ENCODE results near the gene SEPTIN8. TPM values are rescaled to one million over a fixed set of nuclear protein-coding genes. Genes with fewer than 3 reads are reported as not detected.

SEPTIN8 gene
- total RNA-seq, 1 donor from 2014 or later: 127 TPM

DNA sequence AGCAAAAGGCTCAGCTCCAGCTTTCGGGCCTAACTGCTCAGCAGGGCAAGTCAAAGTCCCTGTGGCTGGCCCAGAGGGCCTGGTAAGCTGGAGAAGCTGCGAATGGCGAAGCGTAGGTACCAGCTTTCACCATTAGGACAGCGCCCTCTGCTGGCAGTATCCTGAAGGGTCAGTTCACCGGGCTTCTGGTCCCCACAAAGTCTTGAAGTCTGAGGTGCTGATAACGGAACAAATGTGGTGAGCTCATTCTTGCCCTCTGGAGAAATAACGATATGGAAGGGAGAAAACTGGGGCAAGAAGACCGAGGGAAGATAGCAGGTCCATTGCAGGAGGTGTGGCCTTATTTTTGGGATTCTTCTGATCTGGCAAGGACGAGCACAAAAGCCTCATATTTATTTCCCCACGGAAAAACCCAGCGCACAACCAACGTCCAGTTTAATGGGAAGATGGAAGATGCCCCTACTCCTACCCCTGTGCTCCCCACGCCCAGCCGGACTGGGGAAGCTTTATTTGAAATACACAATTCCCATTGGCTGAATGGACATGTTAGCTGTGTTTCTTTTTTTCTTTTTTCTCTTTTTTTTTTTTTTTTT is 43.2 kb upstream of the SEPTIN8 start:
- TF ChIP-seq, protein P1, sequence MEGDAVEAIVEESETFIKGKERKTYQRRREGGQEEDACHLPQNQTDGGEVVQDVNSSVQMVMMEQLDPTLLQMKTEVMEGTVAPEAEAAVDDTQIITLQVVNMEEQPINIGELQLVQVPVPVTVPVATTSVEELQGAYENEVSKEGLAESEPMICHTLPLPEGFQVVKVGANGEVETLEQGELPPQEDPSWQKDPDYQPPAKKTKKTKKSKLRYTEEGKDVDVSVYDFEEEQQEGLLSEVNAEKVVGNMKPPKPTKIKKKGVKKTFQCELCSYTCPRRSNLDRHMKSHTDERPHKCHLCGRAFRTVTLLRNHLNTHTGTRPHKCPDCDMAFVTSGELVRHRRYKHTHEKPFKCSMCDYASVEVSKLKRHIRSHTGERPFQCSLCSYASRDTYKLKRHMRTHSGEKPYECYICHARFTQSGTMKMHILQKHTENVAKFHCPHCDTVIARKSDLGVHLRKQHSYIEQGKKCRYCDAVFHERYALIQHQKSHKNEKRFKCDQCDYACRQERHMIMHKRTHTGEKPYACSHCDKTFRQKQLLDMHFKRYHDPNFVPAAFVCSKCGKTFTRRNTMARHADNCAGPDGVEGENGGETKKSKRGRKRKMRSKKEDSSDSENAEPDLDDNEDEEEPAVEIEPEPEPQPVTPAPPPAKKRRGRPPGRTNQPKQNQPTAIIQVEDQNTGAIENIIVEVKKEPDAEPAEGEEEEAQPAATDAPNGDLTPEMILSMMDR (IDR thresholded peaks at IDR 0.05): peak; percentile 96
- H3K4me1 Mint-ChIP-seq (ENCODE audit: low read depth): peaks cover 9% of the 10 kb centered on the region
- H3K27me3 Mint-ChIP-seq (ENCODE audit: low read depth): no peaks in the 10 kb centered on the region
- no peaks in the 10 kb centered on the region for H3K36me3 Mint-ChIP-seq (ENCODE audit: low read depth)
- no peak for DNase-seq (ENCODE audit: low spot score)
- H3K9me3 Mint-ChIP-seq (ENCODE audit: low read depth): no peaks in the 10 kb centered on the region
- H3K4me3 Mint-ChIP-seq (ENCODE audit: unreplicated experiment): no peak overlapping the region
- H3K27ac Mint-ChIP-seq (ENCODE audit: unreplicated experiment): no peak overlapping the region

DNA sequence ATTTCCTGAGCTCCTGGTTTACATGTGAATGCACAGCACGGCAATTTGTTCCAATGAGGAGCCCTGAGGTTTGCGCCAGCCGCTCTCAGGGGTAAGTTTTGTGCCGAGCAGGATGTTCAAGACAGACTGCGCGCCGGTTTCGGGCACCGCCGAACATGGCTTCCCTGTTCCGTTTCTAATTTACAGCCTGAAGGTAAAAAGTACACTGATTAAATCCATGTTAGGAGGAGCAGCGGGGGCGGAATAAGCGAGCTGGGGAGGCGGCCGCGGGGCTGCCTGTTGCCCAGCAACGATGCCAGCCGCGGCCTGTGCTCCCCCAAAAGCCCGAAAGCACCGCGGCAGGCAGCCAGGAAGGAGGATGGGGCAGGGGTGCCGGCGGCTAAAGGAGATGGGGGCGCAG is 42.4 kb upstream of the SEPTIN8 start:
- no peaks in the 10 kb centered on the region for H3K36me3 Mint-ChIP-seq (ENCODE audit: low read depth)

GRCh38 chr5:132817011-132817410 is 40.0 kb upstream of the SEPTIN8 start:
- TF ChIP-seq, protein P1 (IDR thresholded peaks at IDR 0.05): no peak
- Mint-ChIP-seq H3K27ac (ENCODE audit: unreplicated experiment) (no peak overlapping the region), H3K4me1 (ENCODE audit: low read depth) (peaks cover 15% of the 10 kb centered on the region), H3K27me3 (ENCODE audit: low read depth) (peaks cover 10% of the 10 kb centered on the region), H3K36me3 (ENCODE audit: low read depth) (peaks cover 1% of the 10 kb centered on the region), H3K4me3 (ENCODE audit: unreplicated experiment) (no peak overlapping the region), H3K9me3 (ENCODE audit: low read depth) (no peaks in the 10 kb centered on the region)
- no peak for DNase-seq (ENCODE audit: low spot score)

More for the DNA sequence above, 42.4 kb upstream of the SEPTIN8 start:
- H3K27ac Mint-ChIP-seq (ENCODE audit: unreplicated experiment): no peak overlapping the region
- no peaks in the 10 kb centered on the region for H3K27me3 Mint-ChIP-seq (ENCODE audit: low read depth)
- no peak overlapping the region for H3K4me3 Mint-ChIP-seq (ENCODE audit: unreplicated experiment)
- H3K9me3 Mint-ChIP-seq (ENCODE audit: low read depth): no peaks in the 10 kb centered on the region
- peaks cover 9% of the 10 kb centered on the region for H3K4me1 Mint-ChIP-seq (ENCODE audit: low read depth)
- TF ChIP-seq, protein P1 (IDR thresholded peaks at IDR 0.05): no peak
- no peak for DNase-seq (ENCODE audit: low spot score)

DNA sequence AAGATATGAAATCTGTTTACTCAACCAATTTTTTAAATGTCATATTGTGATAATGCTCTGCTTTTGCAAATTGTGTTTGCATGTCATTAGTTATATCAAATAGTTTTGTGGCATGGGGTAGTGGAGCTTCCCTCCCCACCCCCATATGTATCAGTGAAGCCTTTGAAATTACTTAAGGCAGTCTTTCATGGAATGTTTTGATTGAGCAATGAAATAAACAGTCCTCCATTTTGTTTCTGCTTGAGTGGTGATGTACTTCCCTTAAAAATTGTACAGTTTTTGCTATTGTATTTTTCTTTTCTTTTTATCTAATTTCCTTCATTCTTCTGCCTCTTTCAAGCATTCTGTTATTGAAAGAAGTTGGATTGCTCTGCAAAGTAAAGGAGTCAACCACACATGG is 39.5 kb upstream of the SEPTIN8 start:
- no peak overlapping the region for H3K4me3 Mint-ChIP-seq (ENCODE audit: unreplicated experiment)
- H3K27me3 Mint-ChIP-seq (ENCODE audit: low read depth): peaks cover 13% of the 10 kb centered on the region
- peaks cover 12% of the 10 kb centered on the region for H3K4me1 Mint-ChIP-seq (ENCODE audit: low read depth)
- H3K36me3 Mint-ChIP-seq (ENCODE audit: low read depth): peaks cover 1% of the 10 kb centered on the region
- H3K27ac Mint-ChIP-seq (ENCODE audit: unreplicated experiment): no peak overlapping the region
- TF ChIP-seq, protein P1 (IDR thresholded peaks at IDR 0.05): no peak
- no peaks in the 10 kb centered on the region for H3K9me3 Mint-ChIP-seq (ENCODE audit: low read depth)
- no peak for DNase-seq (ENCODE audit: low spot score)

DNA sequence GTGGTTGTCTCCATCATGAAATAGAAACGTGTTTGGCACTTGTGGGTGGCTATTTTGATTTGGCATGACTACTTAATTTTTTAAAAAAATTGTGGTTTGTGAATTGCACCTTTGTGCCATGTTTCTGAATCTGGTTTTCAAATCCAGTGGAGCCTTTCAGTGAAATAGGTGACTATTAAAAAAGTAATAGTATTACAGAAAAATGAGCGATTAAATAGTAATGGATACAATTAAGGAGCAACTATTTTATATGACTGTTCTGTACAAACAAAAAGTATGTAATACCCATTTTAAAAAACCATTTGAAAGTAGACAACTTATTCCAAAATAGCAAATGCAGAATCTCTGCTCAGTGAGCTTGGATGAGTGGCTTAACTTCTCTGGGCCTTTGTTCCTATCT is 39.0 kb upstream of the SEPTIN8 start:
- no peak for DNase-seq (ENCODE audit: low spot score)
- no peak overlapping the region for H3K27ac Mint-ChIP-seq (ENCODE audit: unreplicated experiment)
- H3K36me3 Mint-ChIP-seq (ENCODE audit: low read depth): peaks cover 1% of the 10 kb centered on the region
- H3K27me3 Mint-ChIP-seq (ENCODE audit: low read depth): peaks cover 13% of the 10 kb centered on the region
- TF ChIP-seq, protein P1 (IDR thresholded peaks at IDR 0.05): no peak
- H3K4me1 Mint-ChIP-seq (ENCODE audit: low read depth): peaks cover 12% of the 10 kb centered on the region
- H3K9me3 Mint-ChIP-seq (ENCODE audit: low read depth): no peaks in the 10 kb centered on the region
- H3K4me3 Mint-ChIP-seq (ENCODE audit: unreplicated experiment): no peak overlapping the region
